A673 (cell line): Measurements from ENCODE around the gene LHFPL2. TPM values are rescaled to one million over a fixed set of nuclear protein-coding genes. Genes with fewer than 3 reads are reported as not detected.

Experiments used
- BruUV-seq: library from RNA; stranded (reverse); fragments of 400-500 nt; replicated peaks from 2 replicates; lab custom pipeline; 2021; lab: Mats Ljungman, UMichigan
- CTCF ChIA-PET: fragments of 300-600 bp; sonication (Branson Sonifier 250); formaldehyde crosslinking; loops from one replicate; lab custom pipeline; 2022; ENCODE audit warnings: antibody characterized with exemption; lab: Charles Lee
- POLR2A ChIA-PET: fragments of 300-600 bp; sonication (Branson Sonifier 250); formaldehyde crosslinking; loops from one replicate; lab custom pipeline; 2022; ENCODE audit warnings: antibody characterized with exemption; ENCODE audit not compliant: low non-redundant PET; lab: Charles Lee
- DNase-seq: peaks from one replicate; pipeline ENCODE4 v3.0.0-alpha.2; 2015; ENCODE audit warnings: low spot score
- H3K27ac ChIP-seq: fragments of 200-600 bp; sonication (generic); 2 replicates; pipeline ENCODE4 v1.5.1; 2016; ENCODE audit warnings: mixed run types, low read depth, mild to moderate bottlenecking, mixed read lengths, antibody characterized with exemption, low read length; ENCODE audit not compliant: poor library complexity, severe bottlenecking
- H3K27me3 ChIP-seq: fragments of 200-600 bp; sonication (generic); replicated peaks from 2 replicates; pipeline ENCODE4 v1.6.1; 2017; ENCODE audit warnings: mixed run types, low read depth, mild to moderate bottlenecking, mixed read lengths, antibody characterized with exemption, low read length; ENCODE audit not compliant: insufficient read depth, poor library complexity
- H3K36me3 ChIP-seq: fragments of 200-600 bp; sonication (generic); 2 replicates; pipeline ENCODE4 v1.6.1; 2016; ENCODE audit warnings: mixed run types, mild to moderate bottlenecking, mixed read lengths, antibody characterized with exemption, low read length; ENCODE audit not compliant: insufficient read depth, poor library complexity, severe bottlenecking
- H3K4me1 ChIP-seq: fragments of 200-600 bp; sonication (generic); 2 replicates; pipeline ENCODE4 v1.6.1; 2017; ENCODE audit warnings: mixed run types, mild to moderate bottlenecking, mixed read lengths, antibody characterized with exemption, low read length; ENCODE audit not compliant: insufficient read depth, poor library complexity, severe bottlenecking
- H3K4me3 ChIP-seq: fragments of 200-600 bp; sonication (generic); 2 replicates; pipeline ENCODE4 v1.5.1; 2016; ENCODE audit warnings: low read depth, mixed run types, mild to moderate bottlenecking, mixed read lengths, low read length; ENCODE audit not compliant: poor library complexity, severe bottlenecking
- H3K9me3 ChIP-seq: fragments of 200-600 bp; sonication (generic); 2 replicates; pipeline ENCODE4 v1.6.1; 2016; ENCODE audit warnings: mixed run types, low read depth, mild to moderate bottlenecking, mixed read lengths, antibody characterized with exemption, low read length; ENCODE audit not compliant: poor library complexity, severe bottlenecking
- CTCF ChIP-seq: fragments of 300-800, 200-600 bp; sonication (generic); conservative IDR thresholded peaks from 2 replicates; pipeline ENCODE4 v1.5.1; 2017; ENCODE audit warnings: low read depth, mild to moderate bottlenecking, antibody characterized with exemption, low read length, moderate library complexity, mixed read lengths
- EZH2 ChIP-seq: fragments of 200-600 bp; sonication (generic); IDR thresholded peaks from 2 replicates; pipeline ENCODE4 v1.6.1; 2017; ENCODE audit warnings: borderline replicate concordance, low read depth, mild to moderate bottlenecking, mixed read lengths, antibody characterized with exemption, low read length; ENCODE audit not compliant: poor library complexity, severe bottlenecking
- intact Hi-C: fragments of 100-400 bp; cut with micrococcal nuclease; formaldehyde crosslinking; loops from one replicate; pipeline ENCODE4 v1.10.0; 2022; ENCODE audit not compliant: unreplicated experiment
- total RNA-seq: library from RNA; stranded (reverse); gene quantifications from 2 replicates; pipeline ENCODE4 v1.2.3, GENCODE V29; 2021

The LHFPL2 gene
- total RNA-seq, 1 experiment from 2014 or later = 6.2 TPM

GRCh38 chr5:78649211-78649695, 681 bp upstream of the LHFPL2 start:
- no peak overlapping the region for H3K27ac ChIP-seq
- intact Hi-C loops = no loop called here
- no peaks in the 10 kb centered on the region for H3K9me3 ChIP-seq
- CTCF ChIA-PET = no interaction called here
- peaks cover 11% of the 10 kb centered on the region for H3K4me1 ChIP-seq
- TF ChIP-seq CTCF (no peak), EZH2 (no peak)
- no peaks in the 10 kb centered on the region for H3K27me3 ChIP-seq
- POLR2A ChIA-PET = no interaction called here
- H3K36me3 ChIP-seq = no peaks in the 10 kb centered on the region
- no TSS peak for BruUV-seq
- peak overlapping the region; percentile 78 for H3K4me3 ChIP-seq
- DNase-seq = peak; percentile 31

GRCh38 chr5:78647838-78648358, 674 bp downstream of the LHFPL2 start:
- H3K27me3 ChIP-seq = no peaks in the 10 kb centered on the region
- H3K9me3 ChIP-seq = no peaks in the 10 kb centered on the region
- H3K27ac ChIP-seq = peak overlapping the region; percentile 67
- BruUV-seq = no TSS peak
- DNase-seq = peak; percentile 67
- ChIA-PET CTCF (interaction anchor here (0.6 kb wide), 1 partner anchor 14 kb away, joined by 3 read pairs; no protein-coding TSS in a partner anchor), POLR2A (no interaction called here)
- no peaks in the 10 kb centered on the region for H3K36me3 ChIP-seq
- intact Hi-C loops = no loop called here
- peak overlapping the region; percentile 78 for H3K4me3 ChIP-seq
- H3K4me1 ChIP-seq = peaks cover 11% of the 10 kb centered on the region
- peak; percentile 14; the same call in 1 of the 2 replicates for TF ChIP-seq CTCF
- no peak for TF ChIP-seq EZH2

GRCh38 chr5:78647351-78647818, 1.2 kb downstream of the LHFPL2 start:
- no peak for TF ChIP-seq CTCF
- TF ChIP-seq EZH2 = no peak
- no peak overlapping the region for H3K27ac ChIP-seq
- POLR2A ChIA-PET = no interaction called here
- CTCF ChIA-PET = no interaction called here
- H3K4me1 ChIP-seq = peaks cover 11% of the 10 kb centered on the region
- peak; percentile 27 for DNase-seq
- no peaks in the 10 kb centered on the region for H3K36me3 ChIP-seq
- intact Hi-C loops = no loop called here
- peak overlapping the region; percentile 78 for H3K4me3 ChIP-seq
- no TSS peak for BruUV-seq
- no peaks in the 10 kb centered on the region for H3K27me3 ChIP-seq
- H3K9me3 ChIP-seq = no peaks in the 10 kb centered on the region
